HFF-Myc (cell line): Measurements from ENCODE around the gene TIGD7.
A peak's percentile ranks its signal among the peaks of the same experiment; 100 is the strongest.

Experiments used
- DNase-seq: peaks from one replicate; pipeline ENCODE4 v3.0.0-alpha.2; 2011; ENCODE audit warnings: low read depth; ENCODE audit errors: extremely low read depth
- H3K4me3 ChIP-seq: replicated peaks from 2 replicates; pipeline ENCODE4 v1.5.1; 2011; ENCODE audit warnings: low read depth, mild to moderate bottlenecking, control low read depth, low read length
- CTCF ChIP-seq: IDR thresholded peaks from 2 replicates; pipeline ENCODE4 v1.5.1; 2012; ENCODE audit warnings: mild to moderate bottlenecking, low read depth, low read length, control low read depth; ENCODE audit errors: missing control alignments

TIGD7 gene

GRCh38 chr16:3305109-3306068, at the start of gene TIGD7, which contains the start of gene ZNF75A:
Gene TIGD7 (minus strand): TSS chr16:3305430. CDS start chr16:3300614, 4,816 bp downstream.
Gene ZNF75A (plus strand): TSS chr16:3305497. CDS start chr16:3308429, 2,932 bp downstream.
- peak; percentile 44 for DNase-seq
- H3K4me3 ChIP-seq, result peak within 1 kb of the TSS; percentile 55
- TF ChIP-seq CTCF, result no peak

- no peak for TF ChIP-seq CTCF
- H3K4me3 ChIP-seq, result no peak overlapping the region
- no peak for DNase-seq
Observed at GRCh38 chr16:3349175-3349574, 43.9 kb upstream of the TIGD7 start.

- no peak for TF ChIP-seq CTCF
- no peak for DNase-seq
- no peak overlapping the region for H3K4me3 ChIP-seq
Observed at GRCh38 chr16:3348547-3349167, 43.4 kb upstream of the TIGD7 start.

GRCh38 chr16:3347586-3347985, 42.4 kb upstream of the TIGD7 start:
- no peak for TF ChIP-seq CTCF
- H3K4me3 ChIP-seq, result no peak overlapping the region
- DNase-seq, result no peak

- no peak for DNase-seq
- no peak for TF ChIP-seq CTCF
Observed at GRCh38 chr16:3346041-3346440, 40.8 kb upstream of the TIGD7 start.

GRCh38 chr16:3328643-3329042, 23.4 kb upstream of the TIGD7 start:
- no peak for DNase-seq
- no peak overlapping the region for H3K4me3 ChIP-seq
- no peak for TF ChIP-seq CTCF

More at GRCh38 chr16:3346041-3346440, 40.8 kb upstream of the TIGD7 start:
- H3K4me3 ChIP-seq, result no peak overlapping the region
